Measurements from ENCODE around the gene KAT5.

- TF ChIP-seq, protein P1, sequence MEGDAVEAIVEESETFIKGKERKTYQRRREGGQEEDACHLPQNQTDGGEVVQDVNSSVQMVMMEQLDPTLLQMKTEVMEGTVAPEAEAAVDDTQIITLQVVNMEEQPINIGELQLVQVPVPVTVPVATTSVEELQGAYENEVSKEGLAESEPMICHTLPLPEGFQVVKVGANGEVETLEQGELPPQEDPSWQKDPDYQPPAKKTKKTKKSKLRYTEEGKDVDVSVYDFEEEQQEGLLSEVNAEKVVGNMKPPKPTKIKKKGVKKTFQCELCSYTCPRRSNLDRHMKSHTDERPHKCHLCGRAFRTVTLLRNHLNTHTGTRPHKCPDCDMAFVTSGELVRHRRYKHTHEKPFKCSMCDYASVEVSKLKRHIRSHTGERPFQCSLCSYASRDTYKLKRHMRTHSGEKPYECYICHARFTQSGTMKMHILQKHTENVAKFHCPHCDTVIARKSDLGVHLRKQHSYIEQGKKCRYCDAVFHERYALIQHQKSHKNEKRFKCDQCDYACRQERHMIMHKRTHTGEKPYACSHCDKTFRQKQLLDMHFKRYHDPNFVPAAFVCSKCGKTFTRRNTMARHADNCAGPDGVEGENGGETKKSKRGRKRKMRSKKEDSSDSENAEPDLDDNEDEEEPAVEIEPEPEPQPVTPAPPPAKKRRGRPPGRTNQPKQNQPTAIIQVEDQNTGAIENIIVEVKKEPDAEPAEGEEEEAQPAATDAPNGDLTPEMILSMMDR (conservative IDR thresholded peaks at IDR 0.05), result no peak
- TF ChIP-seq EZH2 (IDR thresholded peaks at IDR 0.05; ENCODE audit: low read depth), result no peak
These were observed 10.4 kb upstream of the KAT5 start for GRCh38 chr11:65701686-65702085.
